Measurements from ENCODE around the gene MKLN1.

DNA sequence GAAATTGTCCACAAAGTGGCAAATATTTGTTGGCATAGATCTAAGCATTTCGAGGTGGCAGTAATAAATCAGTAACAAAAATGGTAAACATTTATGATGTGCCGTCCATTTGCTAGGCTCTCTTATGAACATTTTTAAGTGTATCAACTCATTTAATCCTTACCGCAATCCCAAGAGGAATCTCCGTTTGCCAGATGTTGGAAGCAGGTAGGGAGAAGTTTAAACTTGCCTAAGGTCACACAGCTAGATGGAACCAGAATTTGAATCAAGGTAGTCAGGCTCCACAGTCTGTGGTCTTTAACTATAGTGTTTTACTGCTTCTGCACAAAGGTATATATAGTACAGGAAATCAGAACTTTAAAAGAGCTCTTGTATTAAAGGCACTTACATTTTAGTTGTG is 2.6 kb downstream of the MKLN1 start:
- no peak for TF ChIP-seq ZNF292 (CRISPR knock-in tag; IDR thresholded peaks at IDR 0.05; ENCODE audit: borderline replicate concordance, low read depth)
- no peak for TF ChIP-seq EP300 (IDR thresholded peaks at IDR 0.05; ENCODE audit: low read depth in 2 of 2, low read length in 2 of 2)
- no peak for TF ChIP-seq EP300 (CRISPR knock-in tag; IDR thresholded peaks at IDR 0.05; ENCODE audit: borderline replicate concordance)
- TF ChIP-seq, protein P1, sequence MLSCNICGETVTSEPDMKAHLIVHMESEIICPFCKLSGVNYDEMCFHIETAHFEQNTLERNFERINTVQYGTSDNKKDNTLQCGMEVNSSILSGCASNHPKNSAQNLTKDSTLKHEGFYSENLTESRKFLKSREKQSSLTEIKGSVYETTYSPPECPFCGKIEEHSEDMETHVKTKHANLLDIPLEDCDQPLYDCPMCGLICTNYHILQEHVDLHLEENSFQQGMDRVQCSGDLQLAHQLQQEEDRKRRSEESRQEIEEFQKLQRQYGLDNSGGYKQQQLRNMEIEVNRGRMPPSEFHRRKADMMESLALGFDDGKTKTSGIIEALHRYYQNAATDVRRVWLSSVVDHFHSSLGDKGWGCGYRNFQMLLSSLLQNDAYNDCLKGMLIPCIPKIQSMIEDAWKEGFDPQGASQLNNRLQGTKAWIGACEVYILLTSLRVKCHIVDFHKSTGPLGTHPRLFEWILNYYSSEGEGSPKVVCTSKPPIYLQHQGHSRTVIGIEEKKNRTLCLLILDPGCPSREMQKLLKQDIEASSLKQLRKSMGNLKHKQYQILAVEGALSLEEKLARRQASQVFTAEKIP (CRISPR knock-in tag; IDR thresholded peaks at IDR 0.05; ENCODE audit: borderline replicate concordance): no peak
- no peak for TF ChIP-seq RAD21 (CRISPR knock-in tag; IDR thresholded peaks at IDR 0.05)
- TF ChIP-seq, protein P2, sequence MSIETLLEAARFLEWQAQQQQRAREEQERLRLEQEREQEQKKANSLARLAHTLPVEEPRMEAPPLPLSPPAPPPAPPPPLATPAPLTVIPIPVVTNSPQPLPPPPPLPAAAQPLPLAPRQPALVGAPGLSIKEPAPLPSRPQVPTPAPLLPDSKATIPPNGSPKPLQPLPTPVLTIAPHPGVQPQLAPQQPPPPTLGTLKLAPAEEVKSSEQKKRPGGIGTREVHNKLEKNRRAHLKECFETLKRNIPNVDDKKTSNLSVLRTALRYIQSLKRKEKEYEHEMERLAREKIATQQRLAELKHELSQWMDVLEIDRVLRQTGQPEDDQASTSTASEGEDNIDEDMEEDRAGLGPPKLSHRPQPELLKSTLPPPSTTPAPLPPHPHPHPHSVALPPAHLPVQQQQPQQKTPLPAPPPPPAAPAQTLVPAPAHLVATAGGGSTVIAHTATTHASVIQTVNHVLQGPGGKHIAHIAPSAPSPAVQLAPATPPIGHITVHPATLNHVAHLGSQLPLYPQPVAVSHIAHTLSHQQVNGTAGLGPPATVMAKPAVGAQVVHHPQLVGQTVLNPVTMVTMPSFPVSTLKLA (IDR thresholded peaks at IDR 0.05): no peak
- TF ChIP-seq TBP (CRISPR knock-in tag; IDR thresholded peaks at IDR 0.05): no peak
- TF ChIP-seq, protein P3, sequence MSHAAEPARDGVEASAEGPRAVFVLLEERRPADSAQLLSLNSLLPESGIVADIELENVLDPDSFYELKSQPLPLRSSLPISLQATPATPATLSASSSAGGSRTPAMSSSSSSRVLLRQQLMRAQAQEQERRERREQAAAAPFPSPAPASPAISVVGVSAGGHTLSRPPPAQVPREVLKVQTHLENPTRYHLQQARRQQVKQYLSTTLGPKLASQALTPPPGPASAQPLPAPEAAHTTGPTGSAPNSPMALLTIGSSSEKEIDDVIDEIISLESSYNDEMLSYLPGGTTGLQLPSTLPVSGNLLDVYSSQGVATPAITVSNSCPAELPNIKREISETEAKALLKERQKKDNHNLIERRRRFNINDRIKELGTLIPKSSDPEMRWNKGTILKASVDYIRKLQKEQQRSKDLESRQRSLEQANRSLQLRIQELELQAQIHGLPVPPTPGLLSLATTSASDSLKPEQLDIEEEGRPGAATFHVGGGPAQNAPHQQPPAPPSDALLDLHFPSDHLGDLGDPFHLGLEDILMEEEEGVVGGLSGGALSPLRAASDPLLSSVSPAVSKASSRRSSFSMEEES (CRISPR knock-in tag; IDR thresholded peaks at IDR 0.05): no peak
- TF ChIP-seq, protein P4, sequence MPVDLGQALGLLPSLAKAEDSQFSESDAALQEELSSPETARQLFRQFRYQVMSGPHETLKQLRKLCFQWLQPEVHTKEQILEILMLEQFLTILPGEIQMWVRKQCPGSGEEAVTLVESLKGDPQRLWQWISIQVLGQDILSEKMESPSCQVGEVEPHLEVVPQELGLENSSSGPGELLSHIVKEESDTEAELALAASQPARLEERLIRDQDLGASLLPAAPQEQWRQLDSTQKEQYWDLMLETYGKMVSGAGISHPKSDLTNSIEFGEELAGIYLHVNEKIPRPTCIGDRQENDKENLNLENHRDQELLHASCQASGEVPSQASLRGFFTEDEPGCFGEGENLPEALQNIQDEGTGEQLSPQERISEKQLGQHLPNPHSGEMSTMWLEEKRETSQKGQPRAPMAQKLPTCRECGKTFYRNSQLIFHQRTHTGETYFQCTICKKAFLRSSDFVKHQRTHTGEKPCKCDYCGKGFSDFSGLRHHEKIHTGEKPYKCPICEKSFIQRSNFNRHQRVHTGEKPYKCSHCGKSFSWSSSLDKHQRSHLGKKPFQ (CRISPR knock-in tag; IDR thresholded peaks at IDR 0.05; ENCODE audit: insufficient replicate concordance): no peak
- no peak for TF ChIP-seq TCF7 (IDR thresholded peaks at IDR 0.05; ENCODE audit: low read depth)
- no peak for TF ChIP-seq POLR2A (IDR thresholded peaks at IDR 0.05; ENCODE audit: insufficient read depth in 1 of 2, low read depth in 2 of 2, low read length in 2 of 2)
- no peak for TF ChIP-seq SIN3A (IDR thresholded peaks at IDR 0.05; ENCODE audit: borderline replicate concordance, low read depth, low read length)
- no peak for TF ChIP-seq MXD4 (CRISPR knock-in tag; IDR thresholded peaks at IDR 0.05)
- TF ChIP-seq, protein P5, sequence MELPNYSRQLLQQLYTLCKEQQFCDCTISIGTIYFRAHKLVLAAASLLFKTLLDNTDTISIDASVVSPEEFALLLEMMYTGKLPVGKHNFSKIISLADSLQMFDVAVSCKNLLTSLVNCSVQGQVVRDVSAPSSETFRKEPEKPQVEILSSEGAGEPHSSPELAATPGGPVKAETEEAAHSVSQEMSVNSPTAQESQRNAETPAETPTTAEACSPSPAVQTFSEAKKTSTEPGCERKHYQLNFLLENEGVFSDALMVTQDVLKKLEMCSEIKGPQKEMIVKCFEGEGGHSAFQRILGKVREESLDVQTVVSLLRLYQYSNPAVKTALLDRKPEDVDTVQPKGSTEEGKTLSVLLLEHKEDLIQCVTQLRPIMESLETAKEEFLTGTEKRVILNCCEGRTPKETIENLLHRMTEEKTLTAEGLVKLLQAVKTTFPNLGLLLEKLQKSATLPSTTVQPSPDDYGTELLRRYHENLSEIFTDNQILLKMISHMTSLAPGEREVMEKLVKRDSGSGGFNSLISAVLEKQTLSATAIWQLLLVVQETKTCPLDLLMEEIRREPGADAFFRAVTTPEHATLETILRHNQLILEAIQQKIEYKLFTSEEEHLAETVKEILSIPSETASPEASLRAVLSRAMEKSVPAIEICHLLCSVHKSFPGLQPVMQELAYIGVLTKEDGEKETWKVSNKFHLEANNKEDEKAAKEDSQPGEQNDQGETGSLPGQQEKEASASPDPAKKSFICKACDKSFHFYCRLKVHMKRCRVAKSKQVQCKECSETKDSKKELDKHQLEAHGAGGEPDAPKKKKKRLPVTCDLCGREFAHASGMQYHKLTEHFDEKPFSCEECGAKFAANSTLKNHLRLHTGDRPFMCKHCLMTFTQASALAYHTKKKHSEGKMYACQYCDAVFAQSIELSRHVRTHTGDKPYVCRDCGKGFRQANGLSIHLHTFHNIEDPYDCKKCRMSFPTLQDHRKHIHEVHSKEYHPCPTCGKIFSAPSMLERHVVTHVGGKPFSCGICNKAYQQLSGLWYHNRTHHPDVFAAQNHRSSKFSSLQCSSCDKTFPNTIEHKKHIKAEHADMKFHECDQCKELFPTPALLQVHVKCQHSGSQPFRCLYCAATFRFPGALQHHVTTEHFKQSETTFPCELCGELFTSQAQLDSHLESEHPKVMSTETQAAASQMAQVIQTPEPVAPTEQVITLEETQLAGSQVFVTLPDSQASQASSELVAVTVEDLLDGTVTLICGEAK (IDR thresholded peaks at IDR 0.05): no peak
- TF ChIP-seq, protein P5 (CRISPR knock-in tag; IDR thresholded peaks at IDR 0.05): no peak
- TF ChIP-seq HNF4A (CRISPR knock-in tag; IDR thresholded peaks at IDR 0.05): no peak

All from HepG2 (cell line).